Measurements from ENCODE around the gene KLHL22.

Gene KLHL22

GRCh38 chr22:20533095-20533878, 37.7 kb upstream of the KLHL22 start:
- H3K36me3 ChIP-seq (ENCODE audit: insufficient read depth) = no peaks in the 10 kb centered on the region
- no peaks in the 10 kb centered on the region for H3K27me3 ChIP-seq (ENCODE audit: insufficient read depth, low read depth)
- no peak overlapping the region for H3K4me2 ChIP-seq
- no peak overlapping the region for H3K9ac ChIP-seq
- H2AFZ ChIP-seq (ENCODE audit: low read depth) = no peak overlapping the region
- no peak overlapping the region for H3K4me3 ChIP-seq (IDR thresholded peaks at IDR 0.05; ENCODE audit: insufficient read depth, low read depth, low read length)
- peak overlapping the region; percentile 12; the same call in 1 of the 2 replicates for H3K27ac ChIP-seq
- peaks cover 27% of the 10 kb centered on the region for H3K4me1 ChIP-seq (ENCODE audit: low read depth, poor library complexity, severe bottlenecking)
- peaks cover 52% of the 10 kb centered on the region for H3K79me2 ChIP-seq (ENCODE audit: insufficient read depth, low read depth)
- no peak for TF ChIP-seq CTCF (conservative IDR thresholded peaks at IDR 0.05; ENCODE audit: low read depth, low read length)
- no peaks in the 10 kb centered on the region for H4K20me1 ChIP-seq (ENCODE audit: insufficient read depth)

GRCh38 chr22:20532256-20532993, 36.8 kb upstream of the KLHL22 start:
- H4K20me1 ChIP-seq (ENCODE audit: insufficient read depth) = no peaks in the 10 kb centered on the region
- no peaks in the 10 kb centered on the region for H3K27me3 ChIP-seq (ENCODE audit: insufficient read depth, low read depth)
- no peak overlapping the region for H3K4me3 ChIP-seq (IDR thresholded peaks at IDR 0.05; ENCODE audit: insufficient read depth, low read depth, low read length)
- H3K79me2 ChIP-seq (ENCODE audit: insufficient read depth, low read depth) = peaks cover 59% of the 10 kb centered on the region
- H2AFZ ChIP-seq (ENCODE audit: low read depth) = no peak overlapping the region
- H3K9ac ChIP-seq = no peak overlapping the region
- H3K36me3 ChIP-seq (ENCODE audit: insufficient read depth) = no peaks in the 10 kb centered on the region
- no peak overlapping the region for H3K4me2 ChIP-seq
- no peak overlapping the region; the same call in 1 of the 2 replicates for H3K27ac ChIP-seq
- H3K4me1 ChIP-seq (ENCODE audit: low read depth, poor library complexity, severe bottlenecking) = peaks cover 27% of the 10 kb centered on the region
- TF ChIP-seq CTCF (conservative IDR thresholded peaks at IDR 0.05; ENCODE audit: low read depth, low read length) = no peak

- Histone ChIP-seq H3K27ac (no peak overlapping the region), H4K20me1 (ENCODE audit: insufficient read depth) (no peaks in the 10 kb centered on the region), H3K79me2 (ENCODE audit: insufficient read depth, low read depth) (peaks cover 63% of the 10 kb centered on the region), H3K4me1 (ENCODE audit: low read depth, poor library complexity, severe bottlenecking) (peaks cover 32% of the 10 kb centered on the region), H3K27me3 (ENCODE audit: insufficient read depth, low read depth) (no peaks in the 10 kb centered on the region), H3K36me3 (ENCODE audit: insufficient read depth) (no peaks in the 10 kb centered on the region), H2AFZ (ENCODE audit: low read depth) (no peak overlapping the region), H3K4me2 (no peak overlapping the region), H3K9ac (no peak overlapping the region), H3K4me3 (IDR thresholded peaks at IDR 0.05; ENCODE audit: insufficient read depth, low read depth, low read length) (no peak overlapping the region)
- no peak for TF ChIP-seq CTCF (conservative IDR thresholded peaks at IDR 0.05; ENCODE audit: low read depth, low read length)
Observed at GRCh38 chr22:20531404-20532201, 36.0 kb upstream of the KLHL22 start.

- Histone ChIP-seq H3K4me1 (ENCODE audit: low read depth, poor library complexity, severe bottlenecking) (peaks cover 37% of the 10 kb centered on the region), H3K36me3 (ENCODE audit: insufficient read depth) (no peaks in the 10 kb centered on the region), H2AFZ (ENCODE audit: low read depth) (no peak overlapping the region), H3K27me3 (ENCODE audit: insufficient read depth, low read depth) (no peaks in the 10 kb centered on the region), H3K4me2 (no peak overlapping the region), H4K20me1 (ENCODE audit: insufficient read depth) (no peaks in the 10 kb centered on the region), H3K9ac (no peak overlapping the region), H3K79me2 (ENCODE audit: insufficient read depth, low read depth) (peaks cover 69% of the 10 kb centered on the region), H3K4me3 (IDR thresholded peaks at IDR 0.05; ENCODE audit: insufficient read depth, low read depth, low read length) (no peak overlapping the region), H3K27ac (no peak overlapping the region)
- TF ChIP-seq CTCF (conservative IDR thresholded peaks at IDR 0.05; ENCODE audit: low read depth, low read length) = no peak
Observed at GRCh38 chr22:20531154-20531403, 35.5 kb upstream of the KLHL22 start.

Measured in KMS-11 (cell line).